ENCODE results near the gene DUSP12.
"Not testable (repeated sequence)": the region's sequence is repeated elsewhere in the genome, so short reads cannot be mapped to it uniquely, and the experiment has no call there.

DUSP12 gene

GRCh38 chr1:161768986-161769672 is 19.5 kb downstream of the DUSP12 start:
- DNase-seq = no peak

GRCh38 chr1:161769673-161770045 is 20.1 kb downstream of the DUSP12 start:
- not testable (repeated sequence) for DNase-seq

GRCh38 chr1:161770250-161770649 is 20.7 kb downstream of the DUSP12 start:
- DNase-seq = no peak

GRCh38 chr1:161771161-161771560 is 21.6 kb downstream of the DUSP12 start:
- DNase-seq = no peak

GRCh38 chr1:161771973-161772372 is 22.4 kb downstream of the DUSP12 start:
- DNase-seq = no peak

GRCh38 chr1:161772397-161772796 is 22.8 kb downstream of the DUSP12 start:
- no peak for DNase-seq

GRCh38 chr1:161773791-161774190 is 24.2 kb downstream of the DUSP12 start:
- no peak for DNase-seq

GRCh38 chr1:161777261-161777660 is 27.7 kb downstream of the DUSP12 start:
- DNase-seq = no peak

GRCh38 chr1:161778522-161778921 is 28.9 kb downstream of the DUSP12 start:
- no peak for DNase-seq

GRCh38 chr1:161779393-161779792 is 29.8 kb downstream of the DUSP12 start:
- DNase-seq = no peak

GRCh38 chr1:161781995-161782394 is 32.4 kb downstream of the DUSP12 start:
- no peak for DNase-seq

- no peak for DNase-seq
Measured at GRCh38 chr1:161782886-161783285, 33.3 kb downstream of the DUSP12 start.

GRCh38 chr1:161784968-161785367 is 35.4 kb downstream of the DUSP12 start:
- DNase-seq = no peak

GRCh38 chr1:161787355-161787754 is 37.8 kb downstream of the DUSP12 start:
- DNase-seq = no peak

GRCh38 chr1:161790587-161791317 is 41.2 kb downstream of the DUSP12 start:
- DNase-seq = no peak

- no peak for DNase-seq
Measured at GRCh38 chr1:161791904-161792655, 42.5 kb downstream of the DUSP12 start.

- peak; percentile 21 for DNase-seq
Measured at GRCh38 chr1:161792740-161793139, 43.2 kb downstream of the DUSP12 start.

GRCh38 chr1:161799792-161800191 is 50.2 kb downstream of the DUSP12 start:
- no peak for DNase-seq

- DNase-seq = no peak
Measured at GRCh38 chr1:161801955-161802354, 52.4 kb downstream of the DUSP12 start.

GRCh38 chr1:161803181-161803580 is 53.6 kb downstream of the DUSP12 start:
- DNase-seq = no peak

- DNase-seq = no peak
Measured at GRCh38 chr1:161805399-161806197, 56.0 kb downstream of the DUSP12 start.
